ENCODE data around the gene MYH4.

The MYH4 gene

DNA sequence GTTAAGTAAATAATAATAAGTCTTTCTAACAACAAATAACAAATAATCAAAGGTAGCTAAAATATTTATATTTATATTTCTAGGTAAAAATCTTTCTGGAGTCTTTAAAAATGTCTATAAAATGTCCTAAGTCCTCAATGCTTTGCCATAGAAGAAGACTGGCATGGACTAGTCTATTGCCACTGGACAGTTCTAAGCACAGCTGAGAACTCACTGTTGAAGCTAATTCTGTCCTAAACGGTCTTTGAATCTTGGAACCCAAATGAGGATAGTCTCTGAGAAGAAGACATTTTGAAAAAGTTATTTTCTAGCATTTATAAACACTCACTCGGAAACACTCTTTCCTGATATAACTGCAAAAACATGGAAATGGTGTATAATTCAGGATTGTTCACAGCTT lies 48.1 kb downstream of the MYH4 start:
- DNase-seq: no peak

DNA sequence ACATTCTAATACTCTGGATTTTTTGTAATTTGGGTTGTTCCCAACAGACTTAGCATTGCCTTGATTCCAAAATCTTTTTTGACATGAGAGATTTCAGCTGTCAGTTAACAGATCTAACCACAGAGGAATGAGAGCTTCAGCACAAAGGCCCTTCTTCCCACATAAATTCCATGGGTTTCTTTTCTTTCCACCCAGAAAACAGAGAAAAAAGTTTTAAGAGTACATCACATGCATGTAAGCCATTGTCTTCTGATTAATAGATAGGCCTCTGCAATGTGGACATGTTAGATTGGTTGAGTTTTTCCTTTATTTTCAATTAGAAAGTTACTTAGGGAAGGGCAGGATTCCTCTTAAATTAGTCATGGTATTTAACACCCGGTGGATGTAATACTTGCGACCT lies 48.5 kb downstream of the MYH4 start:
- DNase-seq: no peak

- DNase-seq: no peak
Observed at GRCh38 chr17:10417431-10417830, 51.9 kb downstream of the MYH4 start.

GRCh38 chr17:10415161-10415560 lies 54.2 kb downstream of the MYH4 start:
- no peak for DNase-seq

DNA sequence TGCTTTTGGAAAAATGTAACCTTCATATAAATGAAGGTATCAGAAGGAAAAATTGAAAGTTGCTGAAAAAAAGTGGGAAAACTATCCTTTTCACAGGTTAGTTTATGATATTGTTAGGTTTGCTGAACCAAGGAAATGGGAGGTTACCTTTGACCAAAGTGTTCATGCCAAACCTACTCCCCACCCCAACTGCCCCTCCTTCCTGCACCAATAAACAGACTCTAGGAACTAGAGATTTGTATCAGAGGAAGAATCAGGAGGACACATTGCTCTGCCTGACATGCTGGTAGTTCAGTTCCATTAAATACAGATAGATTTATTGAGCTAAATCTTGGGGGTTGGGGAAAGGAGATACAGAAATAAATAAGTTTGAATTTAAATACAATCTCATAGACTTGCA lies 65.8 kb downstream of the MYH4 start:
- DNase-seq: no peak

GRCh38 chr17:10398352-10398751 lies 71.0 kb downstream of the MYH4 start:
- no peak for DNase-seq

- DNase-seq: no peak
Observed at GRCh38 chr17:10396524-10397163, 72.7 kb downstream of the MYH4 start.

- DNase-seq: no peak
Observed at GRCh38 chr17:10394201-10394887, 75.0 kb downstream of the MYH4 start.
